ENCODE data around the gene MICALL1. TPM values are rescaled to one million over a fixed set of nuclear protein-coding genes. Genes with fewer than 3 reads are reported as not detected.

The MICALL1 gene
- total and polyA plus RNA-seq, 9 of the 15 experiments (the other 6 are each of a cell fraction or from before 2014, with no cell fraction given) = 0.32 to 21.5 (median 6.1) TPM

- no peak for TF ChIP-seq ZC3H8 (IDR thresholded peaks at IDR 0.05)
- TF ChIP-seq, protein P1, sequence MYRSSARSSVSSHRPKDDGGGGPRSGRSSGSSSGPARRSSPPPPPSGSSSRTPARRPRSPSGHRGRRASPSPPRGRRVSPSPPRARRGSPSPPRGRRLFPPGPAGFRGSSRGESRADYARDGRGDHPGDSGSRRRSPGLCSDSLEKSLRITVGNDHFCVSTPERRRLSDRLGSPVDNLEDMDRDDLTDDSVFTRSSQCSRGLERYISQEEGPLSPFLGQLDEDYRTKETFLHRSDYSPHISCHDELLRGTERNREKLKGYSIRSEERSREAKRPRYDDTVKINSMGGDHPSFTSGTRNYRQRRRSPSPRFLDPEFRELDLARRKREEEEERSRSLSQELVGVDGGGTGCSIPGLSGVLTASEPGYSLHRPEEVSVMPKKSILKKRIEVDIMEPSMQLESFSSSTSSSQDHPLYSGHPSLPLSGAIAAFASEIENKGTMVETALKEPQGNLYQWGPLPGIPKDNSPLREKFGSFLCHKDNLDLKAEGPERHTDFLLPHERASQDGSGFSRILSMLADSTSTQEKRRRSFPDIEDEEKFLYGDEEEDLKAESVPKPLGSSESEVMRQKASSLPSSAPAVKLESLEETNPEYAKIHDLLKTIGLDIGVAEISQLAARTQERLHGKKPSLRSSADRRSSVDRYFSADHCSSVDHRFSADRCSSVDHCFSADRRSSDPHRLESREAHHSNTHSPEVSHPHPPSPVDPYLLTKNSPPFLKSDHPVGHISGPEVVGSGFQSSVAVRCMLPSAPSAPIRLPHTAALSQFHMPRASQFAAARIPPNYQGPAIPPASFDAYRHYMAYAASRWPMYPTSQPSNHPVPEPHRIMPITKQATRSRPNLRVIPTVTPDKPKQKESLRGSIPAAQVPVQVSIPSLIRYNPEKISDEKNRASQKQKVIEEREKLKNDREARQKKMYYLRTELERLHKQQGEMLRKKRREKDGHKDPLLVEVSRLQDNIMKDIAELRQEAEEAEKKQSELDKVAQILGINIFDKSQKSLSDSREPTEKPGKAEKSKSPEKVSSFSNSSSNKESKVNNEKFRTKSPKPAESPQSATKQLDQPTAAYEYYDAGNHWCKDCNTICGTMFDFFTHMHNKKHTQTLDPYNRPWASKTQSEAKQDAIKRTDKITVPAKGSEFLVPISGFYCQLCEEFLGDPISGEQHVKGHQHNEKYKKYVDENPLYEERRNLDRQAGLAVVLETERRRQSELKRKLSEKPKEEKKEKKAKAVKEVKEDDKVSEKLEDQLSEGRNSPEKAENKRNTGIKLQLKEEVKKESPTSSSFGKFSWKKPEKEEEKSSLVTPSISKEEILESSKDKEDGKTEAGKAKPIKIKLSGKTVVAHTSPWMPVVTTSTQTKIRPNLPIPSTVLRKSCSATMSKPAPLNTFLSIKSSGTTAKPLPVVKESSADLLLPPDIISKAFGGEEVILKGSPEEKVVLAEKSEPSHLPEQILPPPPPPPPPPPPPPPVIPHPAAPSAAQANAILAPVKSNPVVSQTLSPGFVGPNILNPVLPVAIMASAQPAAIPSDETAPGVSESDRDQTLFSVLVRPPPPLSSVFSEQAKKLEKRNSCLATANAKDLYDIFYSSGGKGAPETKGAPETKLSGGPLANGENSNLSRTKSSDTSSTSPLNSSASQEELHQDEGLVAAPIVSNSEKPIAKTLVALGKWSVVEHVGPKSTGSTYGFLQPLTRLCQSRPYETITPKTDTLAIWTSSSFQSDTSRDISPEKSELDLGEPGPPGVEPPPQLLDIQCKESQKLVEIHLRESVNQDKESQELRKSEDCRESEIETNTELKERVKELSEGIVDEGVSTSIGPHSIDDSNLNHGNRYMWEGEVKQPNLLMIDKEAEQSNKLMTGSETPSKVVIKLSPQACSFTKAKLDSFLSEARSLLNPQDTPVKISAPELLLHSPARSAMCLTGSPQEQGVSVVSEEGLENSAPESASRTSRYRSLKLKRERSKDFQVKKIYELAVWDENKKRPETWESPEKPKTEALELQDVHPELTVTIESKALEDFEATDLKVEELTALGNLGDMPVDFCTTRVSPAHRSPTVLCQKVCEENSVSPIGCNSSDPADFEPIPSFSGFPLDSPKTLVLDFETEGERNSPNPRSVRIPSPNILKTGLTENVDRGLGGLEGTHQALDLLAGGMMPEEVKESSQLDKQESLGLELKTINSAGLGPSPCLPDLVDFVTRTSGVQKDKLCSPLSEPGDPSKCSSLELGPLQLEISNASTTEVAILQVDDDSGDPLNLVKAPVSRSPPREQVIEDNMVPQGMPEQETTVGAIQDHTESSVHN (IDR thresholded peaks at IDR 0.05; ENCODE audit: borderline replicate concordance in 1 of 2, low read depth in 1 of 2) = peak in 1 of 2 experiments; percentile 75; a peak in 1 of 4 replicates
- no peak for TF ChIP-seq ZNF133 (CRISPR knock-in tag; IDR thresholded peaks at IDR 0.05)
- peak; percentile 78 for TF ChIP-seq SMARCA4 (IDR thresholded peaks at IDR 0.05)
- TF ChIP-seq SETDB1 (IDR thresholded peaks at IDR 0.05; ENCODE audit: low read length) = no peak
- no peak for TF ChIP-seq RB1 (IDR thresholded peaks at IDR 0.05; ENCODE audit: low read depth)
- no peak for TF ChIP-seq FOXA1 (IDR thresholded peaks at IDR 0.05; ENCODE audit: borderline replicate concordance)
- TF ChIP-seq, protein P2, sequence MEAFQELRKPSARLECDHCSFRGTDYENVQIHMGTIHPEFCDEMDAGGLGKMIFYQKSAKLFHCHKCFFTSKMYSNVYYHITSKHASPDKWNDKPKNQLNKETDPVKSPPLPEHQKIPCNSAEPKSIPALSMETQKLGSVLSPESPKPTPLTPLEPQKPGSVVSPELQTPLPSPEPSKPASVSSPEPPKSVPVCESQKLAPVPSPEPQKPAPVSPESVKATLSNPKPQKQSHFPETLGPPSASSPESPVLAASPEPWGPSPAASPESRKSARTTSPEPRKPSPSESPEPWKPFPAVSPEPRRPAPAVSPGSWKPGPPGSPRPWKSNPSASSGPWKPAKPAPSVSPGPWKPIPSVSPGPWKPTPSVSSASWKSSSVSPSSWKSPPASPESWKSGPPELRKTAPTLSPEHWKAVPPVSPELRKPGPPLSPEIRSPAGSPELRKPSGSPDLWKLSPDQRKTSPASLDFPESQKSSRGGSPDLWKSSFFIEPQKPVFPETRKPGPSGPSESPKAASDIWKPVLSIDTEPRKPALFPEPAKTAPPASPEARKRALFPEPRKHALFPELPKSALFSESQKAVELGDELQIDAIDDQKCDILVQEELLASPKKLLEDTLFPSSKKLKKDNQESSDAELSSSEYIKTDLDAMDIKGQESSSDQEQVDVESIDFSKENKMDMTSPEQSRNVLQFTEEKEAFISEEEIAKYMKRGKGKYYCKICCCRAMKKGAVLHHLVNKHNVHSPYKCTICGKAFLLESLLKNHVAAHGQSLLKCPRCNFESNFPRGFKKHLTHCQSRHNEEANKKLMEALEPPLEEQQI (IDR thresholded peaks at IDR 0.05) = no peak
- no peak for TF ChIP-seq SMARCB1 (IDR thresholded peaks at IDR 0.05; ENCODE audit: insufficient read length, low read depth)
- TF ChIP-seq ZNF282 (CRISPR knock-in tag; IDR thresholded peaks at IDR 0.05) = no peak; the same call in 1 of the 2 replicates
- TF ChIP-seq ZNF592 (IDR thresholded peaks at IDR 0.05) = peak; percentile 61
- TF ChIP-seq ZNF24 (IDR thresholded peaks at IDR 0.05) = no peak
- peak; percentile 27 for TF ChIP-seq FOS (IDR thresholded peaks at IDR 0.05; ENCODE audit: extremely low read depth, insufficient read length)
Observed at GRCh38 chr22:37904572-37905533, 1.2 kb upstream of the MICALL1 start (continued).

All from K562 (cell line).